Ovary (tissue), 9 donors: Measurements from ENCODE around the gene BAG5. TPM values are rescaled to one million over a fixed set of nuclear protein-coding genes. Genes with fewer than 3 reads are reported as not detected.
A peak's percentile ranks its signal among the peaks of the same experiment; 100 is the strongest.

Experiments
- DNase-seq, 5 donors: peaks; one replicate each; pipeline ENCODE4 v3.0.0-alpha.2; 2019 to 2020
- H3K27ac ChIP-seq, 2 donors: fragments of 200-600 bp; one replicate each; pipeline versions ENCODE4 v1.5.1 to v1.8.0; 2019 to 2022
- H3K27me3 ChIP-seq: fragments of 200-600 bp; one replicate; pipeline ENCODE4 v1.8.0; 2022
- H3K36me3 ChIP-seq: fragments of 200-600 bp; sonication (generic); one replicate; pipeline ENCODE4 v1.5.1; 2019
- H3K4me1 ChIP-seq: one replicate; pipeline ENCODE4 v1.8.1; 2013; ENCODE audit warnings: mild to moderate bottlenecking, moderate library complexity; ENCODE audit not compliant: insufficient read depth
- H3K4me3 ChIP-seq: fragments of 200-600 bp; sonication (generic); one replicate; pipeline ENCODE4 v1.5.1; 2017
- H3K9me3 ChIP-seq, 2 donors: fragments of 200-600 bp in 1 of 2; sonication (generic) in 1 of 2; one replicate each; pipeline versions ENCODE4 v1.5.1 to v1.8.1; 2013 to 2019; ENCODE audit warnings: mild to moderate bottlenecking in 1 of 2, moderate library complexity in 1 of 2
- CTCF ChIP-seq, 3 donors: fragments of 450-650 bp in 2 of 3; fragments of 200-600 bp in 1 of 3; IDR thresholded peaks; one replicate each; pipeline versions ENCODE4 v1.5.1 to v1.8.0; 2016 to 2022; ENCODE audit warnings: antibody characterized with exemption in 3 of 3, mild to moderate bottlenecking in 1 of 3
- EP300 ChIP-seq: sonication (generic); formaldehyde crosslinking; IDR thresholded peaks from one replicate; pipeline ENCODE4 v1.6.1; 2017; ENCODE audit warnings: antibody characterized with exemption
- POLR2A ChIP-seq: fragments of 450-650 bp; IDR thresholded peaks from one replicate; pipeline ENCODE4 v1.6.1; 2017; ENCODE audit warnings: antibody characterized with exemption, mild to moderate bottlenecking, moderate library complexity
- WGBS, 3 donors: extraction: QIAGEN DNeasy Blood & Tissue Kit in 1 of 3; methylation state at CpG; one replicate each; pipeline versions ENCODE4 v1.1.5 to v1.1.7; 2013 to 2017; 5-methylcytosine and 5-hydroxymethylcytosine counted together
- intact Hi-C, 4 donors: fragments of 100-400 bp; cut with DNase I; formaldehyde crosslinking; loops; one replicate each; pipeline versions ENCODE4 v1.11.0 to v1.15.1; 2022 to 2023
- polyA plus RNA-seq, 2 donors: library from polyadenylated mRNA; stranded (reverse); fragments of 200-250 nt in 1 of 2; fragments of 350-450 nt in 1 of 2; fragmentation: Illumina TruSeq in 1 of 2; extraction: RNeasy Lipid Tissue Mini Kit (QIAGEN cat#74804) in 1 of 2; gene quantifications; one replicate each; pipeline ENCODE4 v1.2.3, GENCODE V29; 2013 to 2014
- total RNA-seq, 7 donors: library from RNA; depleted of rRNA in 2 of 7; stranded (reverse); fragments of >200 nt in 2 of 7; fragmentation: NEBNext Ultra II Directional in 3 of 7; extraction: Animal tissue kit (Norgen Biotek cat#: 25700) in 3 of 7; gene quantifications; one replicate each; pipeline versions ENCODE4 v1.1.0 to v1.2.4, GENCODE V29; 2016 to 2023
- donor health status: DM: no; HTN: no; CAD: no; lungs with moderate emphysema.
- donor health status: DM: no; HTN: no; CAD: no.
- donor health status: Bipolar disorder and iron deficiency.
- donor health status: DM: yes; HTN: yes; CAD: no.
- donor health status: DM: no; HTN: no; CAD: no.
- donor health status: DM: yes; HTN: yes; CAD: no.

Gene BAG5
- total and polyA plus RNA-seq, 9 donors = 9.8 to 29.1 (median 24.4) TPM

- DNase-seq = peak in 3 of 5 donors; percentile 39 to 48 (median 46)
- Histone ChIP-seq H3K4me1 (peaks cover 10% of the 10 kb centered on the region), H3K4me3 (no peak overlapping the region), H3K36me3 (no peaks in the 10 kb centered on the region), H3K27me3 (no peaks in the 10 kb centered on the region), H3K27ac (peak overlapping the region in 1 of 2 donors; percentile 66), H3K9me3 (no peaks in the 10 kb centered on the region)
- no peak for TF ChIP-seq EP300
- TF ChIP-seq CTCF (IDR thresholded peaks at IDR 0.05) = no peak
- no peak for TF ChIP-seq POLR2A
- intact Hi-C loops = loop anchor here in 1 of 4 donors (5.0 kb wide), 1 partner anchor 33 kb away; no protein-coding TSS in a partner anchor
- 48 to 51% (median 48%) methylated on average over 13 of the region's 13 CpGs for WGBS, 3 donors
These were observed 43.2 kb downstream of the BAG5 start for GRCh38 chr14:103519043-103519836.

DNA sequence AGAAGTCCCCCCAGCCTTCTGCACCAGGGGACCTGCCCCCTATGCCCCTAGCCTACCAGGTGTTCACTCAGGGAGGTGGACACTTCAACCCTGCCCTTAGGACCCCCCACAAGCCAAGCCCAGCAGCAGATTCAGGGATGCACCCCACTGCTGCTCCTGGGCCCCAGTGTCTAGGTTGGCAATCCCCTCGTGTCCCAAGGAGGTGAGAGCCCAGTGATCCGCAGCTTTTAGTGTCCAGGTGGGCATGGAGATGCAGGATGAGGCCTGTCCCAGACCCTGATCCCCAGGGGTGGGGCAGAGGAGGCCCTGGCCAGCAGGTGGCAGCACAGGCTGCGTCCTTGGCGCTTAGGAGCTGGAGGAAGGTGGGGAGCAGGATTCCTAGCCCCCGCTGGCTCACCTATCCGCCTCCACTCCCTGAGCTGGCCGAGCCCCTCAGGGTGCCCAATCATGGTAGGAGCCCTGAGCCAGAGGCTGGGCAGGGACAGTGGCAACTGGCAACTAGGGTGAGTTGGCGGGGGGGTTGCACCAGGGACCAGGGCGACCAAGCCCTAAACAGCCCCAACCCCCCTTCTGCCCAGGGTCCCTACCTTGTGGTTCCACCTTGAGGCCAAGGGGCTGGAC is 43.9 kb downstream of the BAG5 start:
- Histone ChIP-seq H3K9me3 (no peaks in the 10 kb centered on the region), H3K4me1 (peaks cover 10% of the 10 kb centered on the region), H3K27me3 (no peaks in the 10 kb centered on the region), H3K36me3 (no peaks in the 10 kb centered on the region), H3K4me3 (no peak overlapping the region), H3K27ac (peak overlapping the region; percentile 58 to 63)
- WGBS, 3 donors = 35 to 47% (median 47%) methylated on average over 6 to 9 of the region's 9 CpGs
- peak; percentile 68 to 85 (median 80) for DNase-seq
- intact Hi-C loops = loop anchor here in 2 of 4 donors (1.0 to 5.0 kb wide), 2 partner anchors 28 to 34 kb away; no protein-coding TSS in a partner anchor
- TF ChIP-seq POLR2A (peak; percentile 24), CTCF (IDR thresholded peaks at IDR 0.05) (peak; percentile 57 to 93 (median 85)), EP300 (no peak)

DNA sequence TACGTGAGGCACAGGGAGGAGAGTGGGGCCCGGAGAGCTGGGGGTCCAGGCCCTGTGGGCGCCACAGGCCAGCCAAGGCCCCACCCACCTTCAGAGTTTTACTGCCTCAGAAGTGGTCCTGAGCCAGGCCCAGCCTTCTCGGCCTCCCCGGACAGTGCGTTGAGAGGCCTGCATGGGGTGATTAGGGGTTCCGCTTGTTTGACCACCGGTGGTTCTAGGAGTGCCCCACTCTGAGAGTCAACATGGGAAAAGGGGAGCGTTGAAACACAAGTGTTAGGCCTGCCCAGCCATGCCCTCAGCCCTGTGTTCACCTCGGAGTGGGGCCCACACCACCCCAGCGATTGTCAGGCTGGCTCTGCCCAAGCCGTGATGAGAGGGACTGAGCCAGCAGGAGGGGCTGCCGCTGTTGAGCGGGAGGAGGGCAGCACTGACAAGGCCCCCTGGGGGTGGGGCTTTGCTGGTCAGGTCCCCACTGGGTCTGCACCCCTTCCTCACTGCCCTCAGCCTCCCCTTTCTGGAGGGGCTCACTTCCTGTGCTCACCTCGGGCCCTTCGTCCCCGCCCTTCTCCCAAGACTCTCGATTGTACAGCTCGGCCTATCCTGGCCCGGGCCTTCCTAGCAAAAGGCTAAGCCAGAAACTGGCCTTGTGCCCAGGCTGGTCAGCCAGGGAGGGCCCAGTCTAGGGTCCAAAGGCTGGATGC is 44.6 kb downstream of the BAG5 start:
- intact Hi-C loops = loop anchor here in 2 of 4 donors (1.0 to 5.0 kb wide), 2 partner anchors 28 to 34 kb away; no protein-coding TSS in a partner anchor
- TF ChIP-seq EP300 (no peak), CTCF (IDR thresholded peaks at IDR 0.05) (no peak), POLR2A (no peak)
- peak in 4 of 5 donors; percentile 64 to 77 (median 72) for DNase-seq
- 27 to 34% (median 33%) methylated on average over 18 to 20 of the region's 20 CpGs for WGBS, 3 donors
- H3K4me3 ChIP-seq = no peak overlapping the region
- no peaks in the 10 kb centered on the region for H3K27me3 ChIP-seq
- H3K36me3 ChIP-seq = no peaks in the 10 kb centered on the region
- H3K4me1 ChIP-seq = peaks cover 12% of the 10 kb centered on the region
- H3K9me3 ChIP-seq = no peaks in the 10 kb centered on the region
- H3K27ac ChIP-seq = peak overlapping the region; percentile 58 to 63

- peaks cover 11% of the 10 kb centered on the region for H3K4me1 ChIP-seq
- no peaks in the 10 kb centered on the region for H3K9me3 ChIP-seq
- 69 to 89% (median 80%) methylated on average over 3 to 10 of the region's 10 CpGs for WGBS, 3 donors
- no peaks in the 10 kb centered on the region for H3K36me3 ChIP-seq
- intact Hi-C loops = loop anchor here in 1 of 4 donors (5.0 kb wide), 1 partner anchor 35 kb away; no protein-coding TSS in a partner anchor
- TF ChIP-seq EP300 (no peak), CTCF (IDR thresholded peaks at IDR 0.05) (no peak), POLR2A (no peak)
- H3K27ac ChIP-seq = no peak overlapping the region
- no peaks in the 10 kb centered on the region for H3K27me3 ChIP-seq
- peak in 2 of 5 donors; percentile 35 to 39 for DNase-seq
- no peak overlapping the region for H3K4me3 ChIP-seq
These were observed 45.3 kb downstream of the BAG5 start for GRCh38 chr14:103517174-103517566.
